Measurements from ENCODE around the gene SESN3. TPM values are rescaled to one million over a fixed set of nuclear protein-coding genes. Genes with fewer than 3 reads are reported as not detected.

SESN3 gene
- polyA plus RNA-seq, 1 of the 3 experiments (the other 2 are of a cell fraction): 1.7 TPM

DNA sequence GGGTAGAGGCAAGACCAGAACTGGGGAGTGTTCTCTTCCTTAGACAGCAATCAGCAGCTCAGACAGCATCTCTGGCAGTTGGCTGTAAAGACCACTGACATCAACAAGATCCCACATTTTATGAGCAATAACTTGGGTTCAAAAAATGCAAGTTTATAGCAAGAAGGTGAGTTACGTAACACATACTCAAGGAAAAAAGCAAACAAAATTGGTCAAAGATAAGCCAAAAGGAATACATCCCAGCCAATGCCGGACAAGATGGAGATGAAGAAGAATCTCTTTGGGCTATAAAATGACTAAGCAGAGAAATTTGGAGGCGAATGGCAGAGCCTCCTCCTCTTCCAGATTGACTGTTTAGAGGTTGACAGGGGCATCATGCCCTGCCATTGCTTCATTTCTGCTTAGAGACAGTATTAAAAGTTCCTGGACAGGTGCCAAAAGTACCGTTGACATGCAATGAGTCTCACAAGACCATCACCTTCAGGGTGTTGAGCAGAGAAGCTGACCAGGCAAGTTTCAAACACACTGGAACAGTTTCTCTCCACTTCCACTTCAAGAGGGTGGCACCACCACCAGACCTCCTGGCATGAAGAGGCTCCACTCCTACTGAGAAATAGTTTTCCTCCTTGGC lies 85.5 kb downstream of the SESN3 start (continued):
- TF ChIP-seq, protein P1, sequence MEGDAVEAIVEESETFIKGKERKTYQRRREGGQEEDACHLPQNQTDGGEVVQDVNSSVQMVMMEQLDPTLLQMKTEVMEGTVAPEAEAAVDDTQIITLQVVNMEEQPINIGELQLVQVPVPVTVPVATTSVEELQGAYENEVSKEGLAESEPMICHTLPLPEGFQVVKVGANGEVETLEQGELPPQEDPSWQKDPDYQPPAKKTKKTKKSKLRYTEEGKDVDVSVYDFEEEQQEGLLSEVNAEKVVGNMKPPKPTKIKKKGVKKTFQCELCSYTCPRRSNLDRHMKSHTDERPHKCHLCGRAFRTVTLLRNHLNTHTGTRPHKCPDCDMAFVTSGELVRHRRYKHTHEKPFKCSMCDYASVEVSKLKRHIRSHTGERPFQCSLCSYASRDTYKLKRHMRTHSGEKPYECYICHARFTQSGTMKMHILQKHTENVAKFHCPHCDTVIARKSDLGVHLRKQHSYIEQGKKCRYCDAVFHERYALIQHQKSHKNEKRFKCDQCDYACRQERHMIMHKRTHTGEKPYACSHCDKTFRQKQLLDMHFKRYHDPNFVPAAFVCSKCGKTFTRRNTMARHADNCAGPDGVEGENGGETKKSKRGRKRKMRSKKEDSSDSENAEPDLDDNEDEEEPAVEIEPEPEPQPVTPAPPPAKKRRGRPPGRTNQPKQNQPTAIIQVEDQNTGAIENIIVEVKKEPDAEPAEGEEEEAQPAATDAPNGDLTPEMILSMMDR (IDR thresholded peaks at IDR 0.05): no peak
- TF ChIP-seq RXRA (IDR thresholded peaks at IDR 0.05; ENCODE audit: borderline replicate concordance, low read depth) (no peak), ELF1 (IDR thresholded peaks at IDR 0.05) (no peak), FOXJ3 (CRISPR knock-in tag; IDR thresholded peaks at IDR 0.05) (no peak)
- TF ChIP-seq, protein P2, sequence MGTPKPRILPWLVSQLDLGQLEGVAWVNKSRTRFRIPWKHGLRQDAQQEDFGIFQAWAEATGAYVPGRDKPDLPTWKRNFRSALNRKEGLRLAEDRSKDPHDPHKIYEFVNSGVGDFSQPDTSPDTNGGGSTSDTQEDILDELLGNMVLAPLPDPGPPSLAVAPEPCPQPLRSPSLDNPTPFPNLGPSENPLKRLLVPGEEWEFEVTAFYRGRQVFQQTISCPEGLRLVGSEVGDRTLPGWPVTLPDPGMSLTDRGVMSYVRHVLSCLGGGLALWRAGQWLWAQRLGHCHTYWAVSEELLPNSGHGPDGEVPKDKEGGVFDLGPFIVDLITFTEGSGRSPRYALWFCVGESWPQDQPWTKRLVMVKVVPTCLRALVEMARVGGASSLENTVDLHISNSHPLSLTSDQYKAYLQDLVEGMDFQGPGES (IDR thresholded peaks at IDR 0.05; ENCODE audit: low read depth, low read length): no peak

DNA sequence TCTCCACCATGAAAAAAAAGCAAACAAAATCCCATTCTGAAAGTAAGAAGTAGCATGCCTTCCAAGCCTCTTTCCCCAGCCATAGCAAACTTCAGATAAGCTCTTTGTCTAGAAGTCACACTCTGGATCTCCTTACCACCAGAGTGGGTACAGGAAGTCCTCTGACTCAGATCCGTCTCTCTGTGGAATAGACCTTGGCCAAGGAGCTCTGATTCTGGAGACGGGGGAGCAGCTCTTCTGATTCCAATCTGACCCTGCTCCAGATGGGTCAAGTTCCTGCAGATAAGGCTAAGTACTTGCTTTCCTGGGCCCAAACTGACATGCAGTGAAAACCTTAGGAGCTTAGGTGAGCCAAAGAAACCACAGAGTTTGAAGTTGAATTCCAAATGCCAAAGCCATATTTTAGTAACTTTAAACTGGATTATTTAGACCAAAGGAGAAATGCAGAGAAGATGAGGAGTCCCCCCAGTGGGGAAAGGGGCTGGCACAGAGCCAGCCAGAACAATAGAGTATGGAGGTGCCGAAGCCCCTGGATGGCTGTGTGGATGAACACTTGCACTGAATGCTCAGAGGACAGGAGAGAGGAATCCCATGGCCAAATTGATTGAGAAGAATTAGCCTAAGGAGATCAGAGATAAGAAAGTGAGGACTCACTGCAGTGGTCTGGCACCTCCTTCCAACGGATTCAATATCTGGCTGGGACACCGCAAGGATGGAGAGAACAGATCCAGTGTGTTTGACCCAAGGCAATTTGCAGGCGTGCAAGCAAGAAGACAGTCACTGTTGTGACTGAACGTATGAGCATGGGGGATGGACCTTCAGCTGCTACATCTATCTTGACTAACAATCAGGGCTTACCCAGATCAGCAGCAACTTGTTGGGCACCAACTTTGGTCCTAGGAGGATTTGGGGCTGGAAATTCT lies 86.4 kb downstream of the SESN3 start:
- TF ChIP-seq MXI1 (IDR thresholded peaks at IDR 0.05; ENCODE audit: low read depth, low read length) (no peak), SIN3A (IDR thresholded peaks at IDR 0.05; ENCODE audit: borderline replicate concordance, low read depth, low read length) (no peak), TCF12 (IDR thresholded peaks at IDR 0.05) (peak; percentile 17; the same call in 1 of the 2 replicates)
- 91% methylated on average over 5 of the region's 7 CpGs for WGBS (ENCODE audit: low lambda C conversion rate)
- Histone ChIP-seq H2AFZ (ENCODE audit: low read depth) (no peak overlapping the region), H3K9me2 (no peaks in the 10 kb centered on the region), H3K36me3 (replicated peaks in 1 of 2; ENCODE audit: control insufficient read depth in 1 of 2, insufficient read depth in 2 of 2, low read length in 1 of 2) (no peaks in the 10 kb centered on the region), H4K20me1 (ENCODE audit: insufficient read depth) (no peaks in the 10 kb centered on the region), H3K27ac (ENCODE audit: low read depth in 2 of 2, low read length in 1 of 2) (no peak overlapping the region), H3K9ac (no peak overlapping the region), H3K4me2 (peak overlapping the region; percentile 10; the same call in 1 of the 2 replicates), H3K27me3 (ENCODE audit: insufficient read depth) (no peaks in the 10 kb centered on the region), H3K4me1 (ENCODE audit: control insufficient read depth in 1 of 2, insufficient read depth in 2 of 2, low read depth in 1 of 2, low read length in 1 of 2) (peaks cover 24 to 26% of the 10 kb centered on the region in 2 experiments), H3K79me2 (ENCODE audit: insufficient read depth) (no peaks in the 10 kb centered on the region), H3K4me3 (ENCODE audit: low read depth in 2 of 2, low read length in 1 of 2) (no peak overlapping the region), H3F3A (replicated peaks; ENCODE audit: insufficient read depth) (peaks cover 25% of the 10 kb centered on the region), H3K9me3 (no peaks in the 10 kb centered on the region)
- ChIA-PET CTCF (interaction anchor here (0.7 to 1.6 kb wide), 2 partner anchors 75 to 77 kb away, joined by 3 read pairs; no protein-coding TSS in a partner anchor), POLR2A (no interaction called here)
- no peak for DNase-seq

DNA sequence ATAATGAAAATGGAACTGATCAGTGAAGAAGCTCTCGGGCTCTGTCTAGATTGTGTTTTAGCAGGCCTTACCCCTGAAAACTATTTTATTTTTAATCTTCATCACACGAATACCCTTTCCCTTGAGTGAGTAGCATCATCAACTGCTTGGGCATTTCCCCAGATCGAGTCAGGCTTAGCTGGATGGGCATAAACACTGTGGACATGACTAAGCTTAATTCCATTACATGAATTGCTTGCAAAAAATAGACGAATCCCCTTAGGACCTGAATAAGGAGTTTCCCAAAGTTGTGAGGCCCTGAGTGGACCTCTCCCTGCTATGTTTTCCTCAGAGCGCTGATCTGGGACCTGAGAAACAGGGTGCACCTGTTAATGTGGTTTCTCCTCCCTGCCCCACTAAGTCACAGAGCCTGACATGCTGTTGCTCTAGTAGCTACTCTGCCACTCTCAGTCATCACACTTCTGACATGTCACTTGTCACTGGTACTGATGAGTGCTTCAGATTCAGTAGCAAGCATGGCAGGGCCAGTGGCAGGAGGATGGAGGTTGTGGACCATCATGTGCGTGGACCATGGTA lies 87.8 kb downstream of the SESN3 start:
- Histone ChIP-seq H3K79me2 (ENCODE audit: insufficient read depth) (no peaks in the 10 kb centered on the region), H3F3A (replicated peaks; ENCODE audit: insufficient read depth) (peaks cover 21% of the 10 kb centered on the region), H3K9ac (no peak overlapping the region), H3K9me3 (no peaks in the 10 kb centered on the region), H3K27me3 (ENCODE audit: insufficient read depth) (no peaks in the 10 kb centered on the region), H3K36me3 (replicated peaks in 1 of 2; ENCODE audit: control insufficient read depth in 1 of 2, insufficient read depth in 2 of 2, low read length in 1 of 2) (no peaks in the 10 kb centered on the region), H3K9me2 (no peaks in the 10 kb centered on the region), H2AFZ (ENCODE audit: low read depth) (no peak overlapping the region), H3K4me1 (ENCODE audit: control insufficient read depth in 1 of 2, insufficient read depth in 2 of 2, low read depth in 1 of 2, low read length in 1 of 2) (peaks cover 17 to 20% of the 10 kb centered on the region in 2 experiments), H4K20me1 (ENCODE audit: insufficient read depth) (no peaks in the 10 kb centered on the region), H3K4me3 (ENCODE audit: low read depth in 2 of 2, low read length in 1 of 2) (no peak overlapping the region), H3K27ac (ENCODE audit: low read depth in 2 of 2, low read length in 1 of 2) (no peak overlapping the region), H3K4me2 (no peak overlapping the region)
- DNase-seq: no peak
- ChIA-PET CTCF (interaction anchor here (1.4 to 1.6 kb wide), 2 partner anchors 9 to 76 kb away, joined by 5 read pairs; partner anchors contain the start of gene SRSF8), POLR2A (no interaction called here)
- 58% methylated on average over 6 of the region's 6 CpGs for WGBS (ENCODE audit: low lambda C conversion rate)
- no peak for TF ChIP-seq POLR2AphosphoS5 (IDR thresholded peaks at IDR 0.05; ENCODE audit: low read depth, low read length)
- no peak for TF ChIP-seq EZH2phosphoT487 (IDR thresholded peaks at IDR 0.05; ENCODE audit: borderline replicate concordance, low read depth)
- TF ChIP-seq, protein P3, sequence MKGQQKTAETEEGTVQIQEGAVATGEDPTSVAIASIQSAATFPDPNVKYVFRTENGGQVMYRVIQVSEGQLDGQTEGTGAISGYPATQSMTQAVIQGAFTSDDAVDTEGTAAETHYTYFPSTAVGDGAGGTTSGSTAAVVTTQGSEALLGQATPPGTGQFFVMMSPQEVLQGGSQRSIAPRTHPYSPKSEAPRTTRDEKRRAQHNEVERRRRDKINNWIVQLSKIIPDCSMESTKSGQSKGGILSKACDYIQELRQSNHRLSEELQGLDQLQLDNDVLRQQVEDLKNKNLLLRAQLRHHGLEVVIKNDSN (IDR thresholded peaks at IDR 0.05; ENCODE audit: borderline replicate concordance, low read depth): no peak
- TF ChIP-seq GABPA (IDR thresholded peaks at IDR 0.05; ENCODE audit: low read depth): no peak
- no peak for TF ChIP-seq RFX5 (IDR thresholded peaks at IDR 0.05; ENCODE audit: low read length)
- TF ChIP-seq, protein P4, sequence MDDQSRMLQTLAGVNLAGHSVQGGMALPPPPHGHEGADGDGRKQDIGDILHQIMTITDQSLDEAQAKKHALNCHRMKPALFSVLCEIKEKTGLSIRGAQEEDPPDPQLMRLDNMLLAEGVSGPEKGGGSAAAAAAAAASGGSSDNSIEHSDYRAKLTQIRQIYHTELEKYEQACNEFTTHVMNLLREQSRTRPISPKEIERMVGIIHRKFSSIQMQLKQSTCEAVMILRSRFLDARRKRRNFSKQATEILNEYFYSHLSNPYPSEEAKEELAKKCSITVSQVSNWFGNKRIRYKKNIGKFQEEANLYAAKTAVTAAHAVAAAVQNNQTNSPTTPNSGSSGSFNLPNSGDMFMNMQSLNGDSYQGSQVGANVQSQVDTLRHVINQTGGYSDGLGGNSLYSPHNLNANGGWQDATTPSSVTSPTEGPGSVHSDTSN (IDR thresholded peaks at IDR 0.05): no peak
- TF ChIP-seq JUND (IDR thresholded peaks at IDR 0.05): no peak
- TF ChIP-seq RCOR1 (IDR thresholded peaks at IDR 0.05; ENCODE audit: low read length): no peak

Data from SK-N-SH (cell line).